ENCODE measurements around the gene GATA5. TPM values are rescaled to one million over a fixed set of nuclear protein-coding genes. Genes with fewer than 3 reads are reported as not detected.

The GATA5 gene
- total and polyA plus RNA-seq, 2 donors (not counting 3 experiments of a cell fraction or from before 2014, with no cell fraction given): not detected

GRCh38 chr20:62506087-62506486 lies 30.3 kb upstream of the GATA5 start:
- H2AFZ ChIP-seq (ENCODE audit: low read depth, low read length): no peak overlapping the region
- DNase-seq (ENCODE audit: low read depth, low spot score) (no peak), FAIRE-seq (no peak)
- no peaks in the 10 kb centered on the region for H3K79me2 ChIP-seq (ENCODE audit: control insufficient read depth, insufficient read depth, low read length)
- no peak overlapping the region for H3K4me3 ChIP-seq (replicated peaks in 1 of 3; ENCODE audit: insufficient read depth in 1 of 3, low read depth in 1 of 3, low read length in 3 of 3)
- H4K20me1 ChIP-seq (replicated peaks; ENCODE audit: control insufficient read depth, extremely low read depth, insufficient read depth, low read length): no peaks in the 10 kb centered on the region
- TF ChIP-seq CTCF (IDR thresholded peaks at IDR 0.05; ENCODE audit: extremely low read depth in 1 of 2, insufficient read depth in 1 of 2, low read depth in 1 of 2, low read length in 2 of 2): no peak
- no peak for TF ChIP-seq POLR2A (IDR thresholded peaks at IDR 0.05; ENCODE audit: low read depth, low read length)
- no peak for TF ChIP-seq MAX (IDR thresholded peaks at IDR 0.05; ENCODE audit: insufficient read depth, insufficient read length)
- TF ChIP-seq MYC (IDR thresholded peaks at IDR 0.05; ENCODE audit: low read depth, low read length): no peak
- no peak for TF ChIP-seq FOS (IDR thresholded peaks at IDR 0.05; ENCODE audit: borderline replicate concordance, insufficient read depth, low read length)
- TF ChIP-seq EZH2 (IDR thresholded peaks at IDR 0.05; ENCODE audit: borderline replicate concordance, low read depth, low read length, severe bottlenecking): no peak
- TF ChIP-seq POLR2AphosphoS5 (IDR thresholded peaks at IDR 0.05; ENCODE audit: insufficient read depth, low read depth, low read length): no peak
- no peak for TF ChIP-seq JUN (IDR thresholded peaks at IDR 0.05; ENCODE audit: borderline replicate concordance, insufficient read depth, insufficient read length, low read depth)
- no peak for TF ChIP-seq GATA2 (IDR thresholded peaks at IDR 0.05; ENCODE audit: insufficient read depth, insufficient read length, low read depth, low read length)
- H3K9ac ChIP-seq (replicated peaks; ENCODE audit: extremely low read depth, insufficient read depth, low read length): no peak overlapping the region
- no peak overlapping the region for H3K27ac ChIP-seq (ENCODE audit: insufficient read depth, low read depth, low read length)
- H3K4me2 ChIP-seq (ENCODE audit: insufficient read depth, low read length): no peak overlapping the region
- ChIA-PET CTCF (interaction anchor here (1.5 kb wide), 1 partner anchor 111 kb away, joined by 5 read pairs; no protein-coding TSS in a partner anchor), POLR2A (no interaction called here)
- BruUV-seq (replicated peaks): no TSS peak
- no peaks in the 10 kb centered on the region for H3K36me3 ChIP-seq (ENCODE audit: control insufficient read depth in 2 of 2, extremely low read depth in 1 of 2, insufficient read depth in 2 of 2, low read length in 2 of 2)
- dilution Hi-C loops (cut with MboI; ENCODE audit: extremely low pct_ligation_motif_present, low sequenced_read_pairs): no loop called here
- H3K9me3 ChIP-seq (replicated peaks; ENCODE audit: control insufficient read depth, insufficient read depth, low read length): no peaks in the 10 kb centered on the region
- no peaks in the 10 kb centered on the region for H3K27me3 ChIP-seq (ENCODE audit: control insufficient read depth in 2 of 2, insufficient read depth in 2 of 2, low read length in 2 of 2)
- no peaks in the 10 kb centered on the region for H3K9me1 ChIP-seq (replicated peaks; ENCODE audit: control insufficient read depth, extremely low read depth, insufficient read depth, low read length)
- no peaks in the 10 kb centered on the region for H3K4me1 ChIP-seq (ENCODE audit: control insufficient read depth, extremely low read depth, insufficient read depth, low read length)
- intact Hi-C loops (cut with micrococcal nuclease): no loop called here

Measured in endothelial cell of umbilical vein (primary cell).